ENCODE data around the gene FETUB.

The FETUB gene

GRCh38 chr3:186614266-186614596 lies 26.0 kb upstream of the FETUB start:
- DNase-seq (ENCODE audit: low read depth), result no peak
- H3K4me3 ChIP-seq (ENCODE audit: low read depth, low read length), result no peak overlapping the region

DNA sequence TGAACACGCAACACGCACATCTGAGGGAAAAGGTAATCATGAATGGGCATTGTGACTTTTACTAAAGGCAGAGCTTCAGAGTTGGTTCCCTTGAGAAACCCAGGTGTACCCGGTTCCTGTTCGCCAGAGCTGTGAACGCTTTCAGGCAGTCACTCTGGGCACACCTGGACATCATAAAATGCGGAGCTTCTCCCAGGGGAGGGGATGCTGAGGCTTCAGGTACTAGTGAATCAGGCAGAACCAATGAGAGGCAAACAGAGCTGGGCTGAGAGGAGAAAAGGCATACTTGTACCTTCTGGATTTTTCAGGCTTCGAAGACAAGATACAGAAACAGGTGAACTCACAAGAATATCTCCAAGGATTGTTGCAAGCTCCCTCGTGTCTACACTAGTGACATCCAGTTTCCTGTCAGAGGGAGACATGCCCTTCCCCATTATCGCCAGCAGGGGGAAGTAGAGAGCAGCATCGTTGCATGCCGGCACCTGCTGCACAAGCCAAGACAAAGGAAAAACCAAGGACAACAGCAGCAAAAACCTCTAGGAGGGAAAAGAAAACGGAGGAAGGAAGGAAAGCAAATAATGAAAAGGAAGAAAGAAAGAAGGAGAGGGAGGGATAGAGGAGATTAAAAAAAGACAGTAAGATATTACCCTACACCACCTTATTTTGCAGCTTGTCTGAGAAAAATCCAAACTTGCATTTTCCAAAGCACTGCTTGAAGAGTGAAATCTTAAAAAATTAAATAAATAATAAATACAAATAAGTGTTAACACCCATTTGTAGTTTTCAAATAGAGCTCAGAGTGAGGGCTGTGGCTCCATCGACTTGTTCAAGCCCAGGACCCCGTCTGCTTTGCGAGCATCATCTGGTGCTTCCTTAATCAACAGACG lies 25.4 kb upstream of the FETUB start:
- peak; percentile 99 for TF ChIP-seq CTCF (IDR thresholded peaks at IDR 0.05; ENCODE audit: control insufficient read depth, extremely low read depth, insufficient read depth)
- H3K4me3 ChIP-seq (ENCODE audit: low read depth, low read length), result no peak overlapping the region
- peak; percentile 34 for DNase-seq (ENCODE audit: low read depth)

More at GRCh38 chr3:186614266-186614596, 26.0 kb upstream of the FETUB start:
- TF ChIP-seq CTCF (IDR thresholded peaks at IDR 0.05; ENCODE audit: control insufficient read depth, extremely low read depth, insufficient read depth), result no peak

DNA sequence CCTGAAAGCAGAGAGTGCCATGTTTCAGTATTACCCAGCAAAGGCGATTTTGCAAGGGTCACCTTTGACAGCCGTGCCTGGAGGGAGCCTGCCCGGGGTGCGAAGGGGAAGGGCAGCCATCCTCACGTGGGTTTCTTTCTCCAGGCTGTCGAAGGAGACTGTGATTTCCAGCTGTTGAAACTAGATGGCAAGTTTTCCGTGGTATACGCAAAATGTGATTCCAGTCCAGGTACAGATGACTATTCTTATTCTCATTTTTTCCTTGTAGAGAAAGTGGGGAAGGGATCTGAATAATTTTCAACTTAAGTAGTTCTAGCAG lies 23.9 kb upstream of the FETUB start:
- DNase-seq (ENCODE audit: low read depth), result no peak
- no peak overlapping the region for H3K4me3 ChIP-seq (ENCODE audit: low read depth, low read length)
- TF ChIP-seq CTCF (IDR thresholded peaks at IDR 0.05; ENCODE audit: control insufficient read depth, extremely low read depth, insufficient read depth), result no peak

- H3K4me3 ChIP-seq (ENCODE audit: low read depth, low read length), result no peak overlapping the region
- TF ChIP-seq CTCF (IDR thresholded peaks at IDR 0.05; ENCODE audit: control insufficient read depth, extremely low read depth, insufficient read depth), result peak; percentile 95
- peak; percentile 75 for DNase-seq (ENCODE audit: low read depth)
These were observed 22.9 kb upstream of the FETUB start for GRCh38 chr3:186617036-186617946.

DNA sequence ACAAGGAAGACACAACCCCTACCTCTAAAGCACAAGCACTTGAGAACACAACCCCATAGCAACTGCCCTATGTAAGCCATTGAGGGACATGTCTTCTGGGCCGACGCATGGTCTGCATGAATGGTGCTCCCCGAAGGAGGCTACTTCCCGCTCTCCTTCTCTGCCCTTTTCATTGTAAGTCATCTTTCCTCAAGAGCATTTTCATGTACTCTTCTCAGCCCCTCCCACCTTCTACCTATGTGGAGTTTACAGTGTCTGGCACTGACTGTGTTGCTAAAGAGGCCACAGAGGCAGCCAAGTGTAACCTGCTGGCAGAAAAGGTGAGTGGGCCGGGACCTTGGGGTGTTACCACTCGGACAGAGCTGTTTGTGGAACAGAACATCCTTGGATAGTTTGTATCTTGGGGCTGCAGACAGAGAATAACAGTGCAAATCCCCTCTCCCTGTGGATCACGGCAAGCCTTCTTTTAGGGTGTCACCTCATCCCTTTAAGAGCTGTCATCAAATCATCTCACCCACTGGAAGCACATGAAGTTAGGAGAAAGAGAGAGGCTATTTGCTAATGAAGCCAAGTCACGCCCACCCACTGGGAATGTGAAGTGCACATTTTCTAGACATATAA lies 21.8 kb upstream of the FETUB start:
- TF ChIP-seq CTCF (IDR thresholded peaks at IDR 0.05; ENCODE audit: control insufficient read depth, extremely low read depth, insufficient read depth), result no peak
- H3K4me3 ChIP-seq (ENCODE audit: low read depth, low read length), result no peak overlapping the region
- DNase-seq (ENCODE audit: low read depth), result no peak

- no peak overlapping the region for H3K4me3 ChIP-seq (ENCODE audit: low read depth, low read length)
These were observed 20.4 kb upstream of the FETUB start for GRCh38 chr3:186619787-186620212.

More at GRCh38 chr3:186619787-186620212, 20.4 kb upstream of the FETUB start:
- no peak for DNase-seq (ENCODE audit: low read depth)
- TF ChIP-seq CTCF (IDR thresholded peaks at IDR 0.05; ENCODE audit: control insufficient read depth, extremely low read depth, insufficient read depth), result no peak
